ENCODE data around the gene SNX27. TPM values are rescaled to one million over a fixed set of nuclear protein-coding genes. Genes with fewer than 3 reads are reported as not detected.
A peak's percentile ranks its signal among the peaks of the same experiment; 100 is the strongest.
"Not testable (repeated sequence)": the region's sequence is repeated elsewhere in the genome, so short reads cannot be mapped to it uniquely, and the experiment has no call there.

The SNX27 gene
- total RNA-seq, 1 experiment from 2014 or later = 42.2 TPM

- TF ChIP-seq ELF1 (IDR thresholded peaks at IDR 0.05; ENCODE audit: borderline replicate concordance, low read depth) = no peak
- no peak for TF ChIP-seq JUND (IDR thresholded peaks at IDR 0.05)
- TF ChIP-seq MAX (IDR thresholded peaks at IDR 0.05) = no peak
- TF ChIP-seq SRF (IDR thresholded peaks at IDR 0.05; ENCODE audit: low read depth) = no peak
Measured at GRCh38 chr1:151729966-151730291, 118.1 kb downstream of the SNX27 start (continued).

GRCh38 chr1:151733126-151733525, 121.3 kb downstream of the SNX27 start:
- intact Hi-C loops (cut with micrococcal nuclease) = no loop called here
- no peak overlapping the region for H3K4me2 ChIP-seq (ENCODE audit: low read length)
- no peaks in the 10 kb centered on the region for H3K27me3 ChIP-seq (ENCODE audit: insufficient read depth, low read length)
- 0 out of 4 replicates have a peak, but pooled peaks cover 0 to 4% of the 10 kb centered on the region in 2 experiments for H3K4me1 ChIP-seq (ENCODE audit: control insufficient read depth in 1 of 2, insufficient read depth in 2 of 2, low read length in 2 of 2)
- H3K27ac ChIP-seq (ENCODE audit: low read depth, low read length) = no peak overlapping the region
- POLR2A ChIA-PET = interaction anchor here (2.5 kb wide), 1 partner anchor 193 kb away, joined by 10 read pairs; the partner anchor contains the start of gene TUFT1
- ATAC-seq (no peak), DNase-seq (ENCODE audit: low read depth, low spot score) (no peak)
- CTCF ChIA-PET = no interaction called here
- no TSS peak for BruUV-seq (replicated peaks)
- no peak overlapping the region for H2AFZ ChIP-seq (ENCODE audit: low read depth, low read length, poor library complexity, severe bottlenecking)
- no peaks in the 10 kb centered on the region for H3K36me3 ChIP-seq (ENCODE audit: control insufficient read depth in 1 of 2, insufficient read depth in 2 of 2, low read length in 2 of 2)
- no peaks in the 10 kb centered on the region for H3K9me2 ChIP-seq (ENCODE audit: insufficient read depth)
- H3K9me3 ChIP-seq (ENCODE audit: control insufficient read depth in 1 of 2, insufficient read depth in 1 of 2, low read depth in 1 of 2, low read length in 2 of 2) = peaks cover 0 to 7% of the 10 kb centered on the region in 2 experiments; a peak in 1 of 4 replicates
- H3K79me2 ChIP-seq (ENCODE audit: insufficient read depth, low read length) = no peaks in the 10 kb centered on the region
- no peak overlapping the region for H3K9ac ChIP-seq (ENCODE audit: low read length)
- H4K20me1 ChIP-seq (ENCODE audit: insufficient read depth) = no peaks in the 10 kb centered on the region
- RAD21 ChIA-PET (ENCODE audit: low non-redundant PET in 1 of 2, low total read pairs in 2 of 2, uncharacterized antibody in 2 of 2, unreplicated experiment in 2 of 2) = no interaction called here
- TF ChIP-seq EZH2 (IDR thresholded peaks at IDR 0.05) = no peak
- no peak for TF ChIP-seq FOSL1 (IDR thresholded peaks at IDR 0.05; ENCODE audit: low read depth)
- no peak for TF ChIP-seq POLR2A (IDR thresholded peaks at IDR 0.05; ENCODE audit: borderline replicate concordance, extremely low read depth, insufficient read depth, insufficient read length)
- no peak overlapping the region for H3K4me3 ChIP-seq (replicated peaks in 1 of 2; ENCODE audit: low read depth in 1 of 2, low read length in 2 of 2)

- not testable (repeated sequence) for H4K20me1 ChIP-seq (ENCODE audit: insufficient read depth); H3K9me3 ChIP-seq (ENCODE audit: control insufficient read depth in 1 of 2, insufficient read depth in 1 of 2, low read depth in 1 of 2, low read length in 2 of 2); H3K9me2 ChIP-seq (ENCODE audit: insufficient read depth); H3K9ac ChIP-seq (ENCODE audit: low read length); H3K4me2 ChIP-seq (ENCODE audit: low read length); H2AFZ ChIP-seq (ENCODE audit: low read depth, low read length, poor library complexity, severe bottlenecking); H3K36me3 ChIP-seq (ENCODE audit: control insufficient read depth in 1 of 2, insufficient read depth in 2 of 2, low read length in 2 of 2); DNase-seq (ENCODE audit: low read depth, low spot score); BruUV-seq (replicated peaks); H3K4me1 ChIP-seq (ENCODE audit: control insufficient read depth in 1 of 2, insufficient read depth in 2 of 2, low read length in 2 of 2); H3K27ac ChIP-seq (ENCODE audit: low read depth, low read length); H3K79me2 ChIP-seq (ENCODE audit: insufficient read depth, low read length); H3K4me3 ChIP-seq (replicated peaks in 1 of 2; ENCODE audit: low read depth in 1 of 2, low read length in 2 of 2); H3K27me3 ChIP-seq (ENCODE audit: insufficient read depth, low read length); ATAC-seq
- TF ChIP-seq RAD21 (IDR thresholded peaks at IDR 0.05; ENCODE audit: low read depth) (peak; percentile 30; the same call in 1 of the 2 replicates), CTCF (IDR thresholded peaks at IDR 0.05 in 2 of 3, conservative IDR thresholded peaks at IDR 0.05 in 1 of 3; ENCODE audit: borderline replicate concordance in 1 of 3, insufficient read depth in 1 of 3, low read depth in 2 of 3, low read length in 2 of 3) (0 out of 6 replicates have a peak, but pooled peaks of 1 of the 3 experiments have one; percentile 5)
- CTCF ChIA-PET = interaction anchor here (0.6 to 1.4 kb wide), 5 partner anchors 21 to 433 kb away, joined by 3 to 6 read pairs (median 4); partner anchors contain the start of gene POGZ
- intact Hi-C loops (cut with micrococcal nuclease) = loop anchor here (2.0 kb wide), 1 partner anchor 139 kb away; no protein-coding TSS in a partner anchor
- RAD21 ChIA-PET (ENCODE audit: low non-redundant PET in 1 of 2, low total read pairs in 2 of 2, uncharacterized antibody in 2 of 2, unreplicated experiment in 2 of 2) = interaction anchor here (0.6 to 1.4 kb wide), 3 partner anchors 33 to 103 kb away, joined by 4 to 6 read pairs (median 5); no protein-coding TSS in a partner anchor
- POLR2A ChIA-PET = interaction anchor here (2.5 kb wide), 1 partner anchor 194 kb away, joined by 10 read pairs; the partner anchor contains the start of gene TUFT1
Measured at GRCh38 chr1:151733995-151734394, 122.1 kb downstream of the SNX27 start.

Data from HCT116 (cell line).